ENCODE measurements around the gene MMEL1.

Gene MMEL1

DNA sequence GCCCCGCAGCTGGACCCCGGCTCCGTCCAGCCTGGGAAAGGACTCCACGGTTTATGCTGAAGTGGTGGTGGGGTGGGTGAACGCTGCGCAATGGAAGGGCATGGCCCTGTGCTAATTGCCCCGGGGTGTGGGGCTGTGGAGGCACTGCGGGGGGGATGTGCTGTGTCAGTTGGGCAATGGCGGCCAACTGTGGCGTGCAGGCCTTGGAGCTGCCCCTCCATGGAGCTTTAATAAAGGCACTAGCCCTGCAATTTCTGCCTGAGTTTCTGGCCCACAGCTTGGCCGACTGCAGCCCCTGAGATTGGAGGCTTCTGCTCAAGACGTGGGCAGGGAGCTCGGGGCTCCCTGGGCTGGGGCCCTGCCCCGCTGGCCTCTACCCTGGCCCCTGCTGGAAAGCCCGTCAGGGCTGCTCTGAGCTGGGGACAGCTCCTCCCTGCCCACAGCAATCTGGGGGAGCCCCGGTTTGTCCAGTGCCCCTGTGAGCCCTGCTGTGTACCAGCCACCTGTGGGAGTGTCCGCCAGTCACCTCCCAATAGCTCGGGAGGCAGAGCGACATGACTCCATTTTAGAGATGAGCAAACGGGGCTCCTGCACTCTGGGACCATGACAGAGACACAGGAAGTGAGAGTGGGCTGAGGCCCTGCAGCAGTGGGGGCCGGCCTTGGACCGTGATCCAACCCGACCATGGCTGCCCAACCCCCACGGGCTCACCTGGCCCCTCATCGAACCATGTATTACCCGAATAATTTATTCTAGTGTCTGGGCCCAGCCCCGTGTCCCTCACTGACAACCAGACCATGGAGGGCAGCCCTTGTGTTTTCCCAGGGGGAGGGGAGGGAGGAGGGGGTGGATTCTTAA, 85.4 kb downstream of the MMEL1 start:
- Mint-ChIP-seq H3K4me3 (peak overlapping the region; percentile 84), H3K27ac (peak overlapping the region; percentile 96), H3K9me3 (no peaks in the 10 kb centered on the region), H3K4me1 (peaks cover 68% of the 10 kb centered on the region), H3K27me3 (peaks cover 8% of the 10 kb centered on the region), H3K36me3 (no peaks in the 10 kb centered on the region)
- peak; percentile 50 for ATAC-seq

DNA sequence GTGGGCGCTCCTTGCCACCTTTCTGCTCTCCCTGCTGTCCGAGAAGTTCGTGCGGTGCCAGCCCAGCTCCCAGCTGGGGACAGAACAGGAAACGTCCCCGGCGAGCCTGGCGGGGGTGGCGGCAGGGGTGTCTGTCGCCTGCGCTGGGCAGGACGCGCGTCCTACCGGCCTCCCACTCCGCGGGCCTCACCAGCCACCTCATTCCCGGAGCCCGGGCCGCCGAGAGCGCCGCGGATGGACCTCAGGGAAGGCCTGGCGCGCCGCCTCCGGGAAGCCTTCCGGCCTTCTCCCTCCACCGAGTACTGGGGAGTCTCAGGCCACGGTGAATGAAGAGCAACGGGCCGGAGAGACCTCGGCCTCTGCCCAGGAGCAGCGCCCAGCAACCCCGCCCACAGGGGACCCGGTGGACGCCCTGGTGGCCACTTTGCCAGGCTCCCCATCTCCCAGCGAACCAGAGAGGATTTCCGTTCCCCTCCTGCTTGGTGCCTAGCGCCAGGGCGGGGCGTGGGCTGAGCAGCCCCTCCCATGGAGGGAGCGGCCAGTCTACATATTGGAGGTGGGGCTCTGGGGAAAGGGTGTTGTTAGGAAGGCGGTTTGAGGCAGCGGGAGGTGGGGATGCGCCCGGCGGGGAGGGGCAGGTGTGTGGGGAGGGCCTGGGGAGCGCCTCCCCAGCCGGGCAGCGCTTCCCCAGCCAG, 86.2 kb downstream of the MMEL1 start:
- Mint-ChIP-seq H3K9me3 (no peaks in the 10 kb centered on the region), H3K27ac (peak overlapping the region; percentile 96), H3K36me3 (no peaks in the 10 kb centered on the region), H3K4me3 (peak overlapping the region; percentile 84), H3K27me3 (peaks cover 16% of the 10 kb centered on the region), H3K4me1 (peaks cover 61% of the 10 kb centered on the region)
- ATAC-seq, result peak; percentile 67

DNA sequence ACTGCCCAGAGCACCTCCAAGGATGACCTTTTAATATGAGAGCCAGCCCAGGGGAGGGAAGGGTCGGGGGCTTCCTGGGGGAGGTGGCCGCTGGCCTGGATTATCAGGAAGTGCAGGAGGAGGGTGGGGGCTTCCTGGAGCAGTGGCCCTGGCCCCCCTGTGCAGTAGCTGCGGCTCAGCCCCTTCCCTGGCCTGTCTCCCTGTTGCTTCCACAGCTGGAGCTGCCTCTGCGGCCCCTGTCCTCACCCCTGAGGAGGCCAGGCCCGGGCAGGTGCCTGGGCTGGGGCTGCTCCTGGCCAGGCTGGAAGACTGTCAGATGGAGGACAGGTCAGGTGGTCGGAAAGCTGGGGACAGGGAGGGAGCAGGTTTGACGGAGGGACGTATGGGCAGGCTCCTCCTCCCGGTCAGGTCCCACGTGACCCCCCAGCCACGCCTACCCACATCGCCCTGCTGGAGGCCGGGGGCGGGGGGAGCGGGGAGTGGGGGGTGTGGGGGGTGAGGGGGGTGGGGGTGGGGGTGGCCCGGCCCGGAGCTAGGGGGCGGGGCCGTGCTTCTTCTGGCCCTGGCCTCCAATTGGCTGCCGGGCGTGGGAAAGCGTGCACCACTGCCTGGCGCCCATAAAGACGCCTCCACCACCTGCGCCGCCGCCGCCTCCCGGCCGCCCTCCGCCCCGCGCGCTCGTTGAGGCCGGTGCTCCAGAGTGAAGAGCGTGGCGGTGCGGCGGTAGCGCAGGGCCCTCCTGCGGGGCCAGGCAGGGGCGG, 86.9 kb downstream of the MMEL1 start:
- peak overlapping the region; percentile 84 for H3K4me3 Mint-ChIP-seq
- H3K36me3 Mint-ChIP-seq, result no peaks in the 10 kb centered on the region
- peak; percentile 67 for ATAC-seq
- peaks cover 23% of the 10 kb centered on the region for H3K27me3 Mint-ChIP-seq
- no peaks in the 10 kb centered on the region for H3K9me3 Mint-ChIP-seq
- H3K27ac Mint-ChIP-seq, result peak overlapping the region; percentile 96
- peaks cover 58% of the 10 kb centered on the region for H3K4me1 Mint-ChIP-seq

DNA sequence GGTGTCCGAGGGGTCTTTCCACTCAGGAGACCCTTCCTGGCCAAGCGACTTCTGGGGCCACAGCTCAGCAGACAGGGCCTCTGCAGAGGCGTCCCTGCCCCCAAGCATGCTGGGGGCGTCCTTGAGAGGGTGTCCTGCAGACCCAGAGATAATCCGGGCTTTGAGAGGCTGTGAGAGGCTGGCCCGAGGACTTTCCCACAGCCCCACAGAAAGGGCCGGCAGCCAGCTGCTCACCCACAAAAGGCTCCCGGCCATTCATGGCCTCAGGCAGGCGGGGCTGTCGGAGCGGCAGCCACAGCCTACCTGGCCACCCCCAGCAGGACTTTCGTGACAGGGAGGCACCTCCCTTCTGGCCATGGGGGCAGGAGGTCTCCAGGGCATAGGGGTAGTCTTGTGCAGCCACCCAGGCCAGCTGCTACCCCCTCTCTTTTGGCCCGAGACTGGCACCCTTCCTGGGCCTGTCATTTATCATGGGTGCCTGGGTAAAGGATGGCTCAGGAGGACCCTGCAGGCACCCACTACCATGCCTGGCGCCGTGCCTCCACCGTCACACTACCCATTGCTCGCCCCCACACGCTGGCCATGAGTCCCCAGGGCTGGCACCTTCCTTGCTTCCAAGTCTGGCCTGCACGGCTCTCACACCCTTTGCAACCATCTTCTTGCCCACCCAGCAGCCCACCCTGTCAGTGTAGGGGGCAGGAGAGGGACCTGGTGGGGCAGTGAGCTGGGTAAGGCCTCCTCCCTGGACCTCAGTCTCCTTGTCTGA, 87.8 kb downstream of the MMEL1 start:
- no peak for ATAC-seq
- Mint-ChIP-seq H3K27me3 (peaks cover 25% of the 10 kb centered on the region), H3K4me1 (peaks cover 50% of the 10 kb centered on the region), H3K9me3 (no peaks in the 10 kb centered on the region), H3K36me3 (no peaks in the 10 kb centered on the region), H3K4me3 (peak overlapping the region; percentile 76), H3K27ac (no peak overlapping the region)

DNA sequence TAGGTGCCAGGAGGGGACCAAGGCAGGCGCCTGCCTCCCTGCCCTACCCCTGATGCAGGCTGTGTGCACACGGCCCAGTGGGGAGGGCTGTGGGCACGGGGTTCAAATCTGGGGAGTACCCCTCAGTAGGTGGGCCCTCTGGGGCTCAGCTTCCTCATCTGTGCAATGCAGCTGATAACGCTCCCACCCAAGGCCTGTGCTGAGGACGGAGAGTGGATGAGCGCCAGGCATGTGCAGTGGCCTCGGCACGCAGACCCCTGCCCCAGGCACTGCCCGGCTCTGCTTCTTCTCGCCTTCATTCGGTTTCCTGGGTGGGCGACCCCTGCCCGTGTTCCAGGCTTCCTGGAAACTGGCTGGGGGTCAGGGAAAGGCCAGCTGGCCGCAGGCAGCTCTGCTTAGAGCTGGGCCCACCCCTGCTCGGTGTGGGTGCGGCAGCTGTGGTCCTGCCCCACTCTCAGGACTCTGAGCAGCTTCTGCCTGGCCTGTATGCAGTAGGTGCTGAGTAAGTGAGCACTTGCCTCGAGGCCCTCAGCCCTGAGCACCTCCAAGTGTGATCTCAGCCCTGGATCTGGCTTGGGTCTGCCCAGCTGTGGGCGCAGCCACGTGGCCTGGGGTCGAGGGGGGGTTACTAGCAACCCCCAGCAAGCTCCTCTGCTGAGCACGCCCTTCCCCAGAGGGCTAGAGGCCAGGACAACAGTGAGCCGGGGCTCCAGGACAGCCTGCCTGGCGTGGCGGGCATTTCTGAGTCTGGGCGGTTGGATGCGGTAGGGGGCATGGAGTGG, 88.5 kb downstream of the MMEL1 start:
- ATAC-seq, result no peak
- no peak overlapping the region for H3K4me3 Mint-ChIP-seq
- H3K9me3 Mint-ChIP-seq, result no peaks in the 10 kb centered on the region
- peaks cover 25% of the 10 kb centered on the region for H3K27me3 Mint-ChIP-seq
- no peak overlapping the region for H3K27ac Mint-ChIP-seq
- H3K4me1 Mint-ChIP-seq, result peaks cover 43% of the 10 kb centered on the region
- H3K36me3 Mint-ChIP-seq, result no peaks in the 10 kb centered on the region

DNA sequence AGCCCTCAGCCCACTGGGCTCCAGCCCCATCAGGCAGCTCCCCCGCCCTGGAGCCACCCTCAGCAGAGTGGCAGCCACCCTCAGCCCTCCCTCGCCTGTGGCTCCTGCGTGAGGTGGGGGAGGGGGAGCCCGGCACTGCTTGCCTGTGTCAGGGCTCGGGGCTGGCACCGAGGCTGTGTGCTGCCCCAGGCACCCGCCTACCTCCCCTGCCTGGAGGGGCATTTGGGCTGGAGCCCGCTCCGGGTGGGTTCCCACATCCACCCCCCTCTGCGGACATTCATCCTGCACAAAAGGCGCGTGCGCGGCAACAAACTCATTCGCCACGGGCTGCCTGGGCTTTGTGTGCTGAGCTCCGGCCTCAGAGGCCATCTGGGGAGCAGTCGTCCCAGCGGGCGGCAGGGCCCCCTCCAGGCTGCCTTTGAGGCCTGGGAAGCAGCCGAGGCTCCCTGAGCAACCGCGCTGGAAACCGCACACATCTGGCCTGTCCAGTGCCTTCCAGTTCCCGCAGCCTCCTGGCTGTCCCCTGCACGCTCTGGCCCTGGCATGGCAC, 89.2 kb downstream of the MMEL1 start:
- no peak overlapping the region for H3K4me3 Mint-ChIP-seq
- no peaks in the 10 kb centered on the region for H3K9me3 Mint-ChIP-seq
- no peak for ATAC-seq
- peaks cover 25% of the 10 kb centered on the region for H3K27me3 Mint-ChIP-seq
- no peak overlapping the region for H3K27ac Mint-ChIP-seq
- no peaks in the 10 kb centered on the region for H3K36me3 Mint-ChIP-seq
- H3K4me1 Mint-ChIP-seq, result peaks cover 36% of the 10 kb centered on the region

DNA sequence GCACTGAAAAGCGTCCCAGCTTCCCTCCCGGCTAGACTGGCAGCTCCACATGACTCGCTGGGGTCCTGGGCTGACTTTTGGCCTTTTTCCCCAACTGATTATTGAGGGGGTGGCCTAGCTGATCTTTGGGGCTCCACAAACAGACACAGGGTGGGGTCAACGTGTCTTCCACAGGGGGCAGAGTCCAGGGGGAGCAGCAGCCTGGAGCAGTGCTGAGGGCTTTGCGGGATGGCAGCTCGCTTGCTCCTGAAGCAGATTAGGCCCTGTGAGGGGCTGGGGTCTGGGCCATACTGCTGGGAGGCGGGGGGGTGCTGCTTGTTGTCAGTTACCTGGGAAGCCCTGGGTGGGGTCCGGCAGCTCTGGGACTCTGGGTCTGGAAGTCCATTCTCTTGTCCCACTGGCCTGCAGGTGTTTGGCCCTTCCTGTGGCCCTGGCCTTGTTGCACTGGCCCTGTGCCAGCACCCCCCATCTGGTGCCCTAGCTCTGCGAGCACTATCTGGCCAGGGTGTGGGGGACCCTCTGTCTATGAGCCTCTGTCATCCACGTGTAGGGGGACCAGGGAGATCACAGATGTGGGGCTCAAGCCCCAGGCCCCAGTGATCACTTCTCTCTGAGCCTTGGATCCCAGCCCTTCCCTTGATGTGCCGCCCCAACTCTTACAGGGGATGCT, 90.4 kb downstream of the MMEL1 start:
- no peak overlapping the region for H3K4me3 Mint-ChIP-seq
- ATAC-seq, result no peak
- no peaks in the 10 kb centered on the region for H3K36me3 Mint-ChIP-seq
- no peak overlapping the region for H3K27ac Mint-ChIP-seq
- peaks cover 24% of the 10 kb centered on the region for H3K4me1 Mint-ChIP-seq
- no peaks in the 10 kb centered on the region for H3K9me3 Mint-ChIP-seq
- peaks cover 25% of the 10 kb centered on the region for H3K27me3 Mint-ChIP-seq

DNA sequence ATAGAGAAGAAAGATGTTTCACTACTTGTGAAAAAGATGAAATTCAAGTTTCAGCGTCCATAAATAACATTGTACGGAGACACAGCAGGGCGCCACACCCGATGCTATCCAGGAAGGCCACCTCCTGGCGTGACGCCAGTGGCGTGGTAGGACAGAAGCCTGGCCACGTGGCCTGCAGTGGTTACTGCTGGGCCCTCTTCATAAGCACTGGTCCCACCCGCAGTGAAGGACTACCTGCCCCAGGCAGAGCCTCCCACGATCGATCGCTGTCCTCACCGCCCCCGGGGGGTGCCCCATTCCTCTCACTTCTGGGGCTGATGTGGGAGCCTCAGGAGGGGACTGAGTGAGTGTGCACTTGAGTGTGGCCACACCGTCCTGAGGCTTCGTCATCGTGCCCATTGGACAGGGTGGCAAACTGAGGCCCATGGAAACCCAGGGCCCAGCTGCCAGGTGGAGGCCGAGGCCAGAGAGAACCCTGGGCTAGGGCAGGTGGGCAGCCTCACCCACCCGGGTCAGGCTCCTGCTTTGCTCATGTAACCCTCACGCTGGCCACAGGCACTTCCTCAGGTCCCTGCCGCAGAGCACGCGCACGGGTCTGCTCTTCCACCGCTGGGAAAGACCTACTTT, 91.1 kb downstream of the MMEL1 start:
- Mint-ChIP-seq H3K36me3 (no peaks in the 10 kb centered on the region), H3K27me3 (peaks cover 25% of the 10 kb centered on the region), H3K9me3 (no peaks in the 10 kb centered on the region), H3K27ac (no peak overlapping the region), H3K4me1 (peaks cover 24% of the 10 kb centered on the region), H3K4me3 (no peak overlapping the region)
- no peak for ATAC-seq

DNA sequence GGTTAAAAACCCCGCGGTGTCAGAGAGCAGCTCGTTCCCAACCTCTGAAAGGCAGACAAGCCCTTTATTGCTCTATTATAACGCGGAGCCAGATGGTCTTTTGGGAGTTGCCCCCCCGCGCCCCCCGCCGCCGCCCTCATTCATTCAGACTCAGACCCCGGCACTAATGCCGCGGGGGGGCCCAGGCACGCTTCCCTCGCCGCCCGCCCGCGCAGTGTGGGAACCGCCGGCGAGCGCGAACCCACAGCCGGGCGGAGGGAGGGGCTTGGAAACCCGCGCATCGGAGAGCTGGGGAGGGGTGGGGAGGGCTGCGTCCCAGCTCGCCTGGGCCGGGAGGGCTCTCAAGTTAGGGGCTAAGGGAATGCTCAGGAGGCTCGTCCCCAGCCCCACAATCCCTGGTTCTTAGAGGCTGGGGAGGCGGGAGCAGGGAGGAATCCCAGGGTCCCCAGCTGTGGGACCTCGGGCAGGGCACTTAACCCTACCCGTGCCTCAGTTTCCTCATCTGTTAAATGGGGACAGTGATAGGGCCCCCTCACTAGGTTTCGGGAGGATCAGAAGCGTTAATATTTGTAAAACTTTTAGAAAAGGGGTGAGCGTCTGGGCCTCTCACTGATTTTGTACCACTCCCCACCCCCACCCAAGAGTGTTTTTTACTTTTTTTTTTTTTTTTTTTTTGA, 91.9 kb downstream of the MMEL1 start:
- H3K9me3 Mint-ChIP-seq, result no peaks in the 10 kb centered on the region
- peaks cover 24% of the 10 kb centered on the region for H3K4me1 Mint-ChIP-seq
- no peak for ATAC-seq
- H3K27ac Mint-ChIP-seq, result no peak overlapping the region
- no peak overlapping the region for H3K4me3 Mint-ChIP-seq
- H3K36me3 Mint-ChIP-seq, result no peaks in the 10 kb centered on the region
- peaks cover 32% of the 10 kb centered on the region for H3K27me3 Mint-ChIP-seq
